ENCODE data around the gene NUP214.
A peak's percentile ranks its signal among the peaks of the same experiment; 100 is the strongest.
"Not testable (repeated sequence)": the region's sequence is repeated elsewhere in the genome, so short reads cannot be mapped to it uniquely, and the experiment has no call there.

The NUP214 gene

DNA sequence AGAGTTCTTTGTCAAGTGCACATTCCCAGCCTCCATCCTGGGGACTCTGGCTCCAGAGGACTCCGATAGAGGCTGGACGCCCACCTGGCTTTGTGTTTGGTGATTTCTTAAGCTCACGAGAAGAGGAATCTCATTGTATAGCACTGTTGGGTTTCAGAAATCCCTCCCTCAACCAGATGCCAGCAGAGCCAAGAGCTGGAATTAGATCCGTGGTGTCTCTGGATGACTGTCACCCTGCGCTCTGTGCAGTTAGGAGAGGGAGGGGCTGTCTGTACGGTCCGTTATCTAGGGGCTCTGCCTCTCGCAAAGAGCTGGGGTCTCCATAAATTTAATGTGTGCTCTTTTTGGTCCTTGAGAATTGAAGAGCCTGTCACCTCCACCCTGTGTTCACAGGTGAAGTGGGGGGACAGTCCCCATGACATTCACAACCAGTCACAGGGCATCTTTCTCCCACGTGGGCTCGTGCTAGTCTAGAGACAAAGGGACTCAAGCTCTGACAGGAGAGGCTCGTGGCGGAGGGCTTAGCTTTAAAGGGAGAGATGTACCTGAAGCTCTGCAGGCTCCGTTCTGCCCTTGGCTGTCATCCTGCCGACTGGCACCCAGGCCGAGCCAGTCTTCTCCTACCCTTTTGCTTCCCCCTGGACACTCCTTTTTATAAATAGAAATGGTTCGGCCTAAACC lies 109.6 kb downstream of the NUP214 start:
- no peak for DNase-seq (ENCODE audit: low read depth)

DNA sequence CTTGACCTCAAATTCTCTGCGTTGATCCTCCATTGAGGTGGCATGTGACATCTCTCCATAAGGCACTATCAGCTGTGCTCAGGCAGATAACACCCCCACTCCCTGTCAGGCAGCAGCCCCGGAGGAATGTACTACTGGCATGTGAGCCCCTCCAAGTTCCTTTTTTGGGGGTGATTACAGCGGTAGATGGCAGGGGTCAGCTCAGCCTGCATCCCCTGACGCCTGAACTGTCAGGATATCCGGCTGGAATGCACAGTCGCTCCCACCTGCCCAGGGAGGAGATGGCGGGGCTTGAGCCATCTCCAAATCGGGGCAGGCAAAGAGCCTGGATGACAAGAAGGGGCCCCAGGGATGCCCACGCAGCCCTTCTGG lies 110.1 kb downstream of the NUP214 start:
- no peak for DNase-seq (ENCODE audit: low read depth)

DNA sequence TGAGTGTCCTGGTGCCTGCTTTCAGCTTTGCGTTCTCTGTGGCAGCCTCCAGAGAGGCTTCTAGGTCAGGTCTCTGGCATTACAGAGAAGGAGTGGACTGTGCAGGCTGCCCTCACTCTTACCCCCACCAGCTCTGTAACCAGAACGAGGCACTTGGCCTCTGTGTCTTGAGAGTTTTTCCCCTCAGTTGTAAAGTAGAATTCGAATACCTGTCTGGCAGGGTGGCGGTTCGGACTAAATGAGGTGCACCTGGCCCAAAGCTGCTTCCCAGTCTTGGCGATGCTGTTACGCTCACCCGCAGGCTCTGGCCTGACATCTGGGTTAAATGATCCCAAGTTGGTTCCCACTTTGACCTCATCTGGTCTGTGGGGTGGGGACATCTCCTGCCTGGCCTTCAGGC lies 110.8 kb downstream of the NUP214 start:
- no peak for DNase-seq (ENCODE audit: low read depth)

DNA sequence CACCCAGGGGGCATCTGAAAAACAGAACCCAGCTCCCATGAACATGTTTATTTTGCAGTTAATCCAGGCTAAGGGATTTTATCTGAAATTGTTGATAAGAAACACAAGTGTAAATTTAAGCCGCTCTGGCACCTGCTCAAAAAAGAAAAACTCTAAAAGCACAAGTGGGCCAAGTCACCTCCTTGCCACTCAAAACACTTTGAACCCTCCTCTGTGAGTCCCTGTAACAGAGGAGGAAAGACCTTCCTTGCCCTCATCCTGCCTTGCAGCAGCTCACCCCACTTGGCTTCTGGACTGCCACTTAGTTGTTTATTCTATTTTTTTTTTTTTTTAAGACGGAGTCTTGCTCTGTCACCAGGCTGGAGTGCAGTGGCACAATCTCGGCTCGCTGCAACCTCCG lies 111.4 kb downstream of the NUP214 start:
- DNase-seq (ENCODE audit: low read depth) = no peak

DNA sequence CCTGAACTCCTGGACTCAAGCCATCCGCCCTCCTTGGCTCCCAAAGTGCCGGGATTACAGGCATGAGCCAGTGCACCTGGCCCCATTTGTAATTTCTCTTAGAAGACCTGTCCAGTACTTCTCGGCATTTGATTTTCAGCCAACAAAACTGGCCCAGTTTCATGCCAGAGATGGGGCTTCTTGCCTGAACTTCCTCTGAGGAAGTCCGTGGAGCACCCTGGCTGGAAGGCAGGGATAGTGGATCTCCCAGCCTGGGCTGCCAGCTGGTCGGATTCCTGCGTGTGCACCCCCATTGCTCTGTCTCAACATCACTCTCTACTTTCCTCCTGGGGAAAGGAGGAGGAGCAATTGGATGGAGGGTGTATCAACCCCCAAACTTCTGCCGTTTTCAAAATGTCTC lies 111.9 kb downstream of the NUP214 start:
- no peak for DNase-seq (ENCODE audit: low read depth)

DNA sequence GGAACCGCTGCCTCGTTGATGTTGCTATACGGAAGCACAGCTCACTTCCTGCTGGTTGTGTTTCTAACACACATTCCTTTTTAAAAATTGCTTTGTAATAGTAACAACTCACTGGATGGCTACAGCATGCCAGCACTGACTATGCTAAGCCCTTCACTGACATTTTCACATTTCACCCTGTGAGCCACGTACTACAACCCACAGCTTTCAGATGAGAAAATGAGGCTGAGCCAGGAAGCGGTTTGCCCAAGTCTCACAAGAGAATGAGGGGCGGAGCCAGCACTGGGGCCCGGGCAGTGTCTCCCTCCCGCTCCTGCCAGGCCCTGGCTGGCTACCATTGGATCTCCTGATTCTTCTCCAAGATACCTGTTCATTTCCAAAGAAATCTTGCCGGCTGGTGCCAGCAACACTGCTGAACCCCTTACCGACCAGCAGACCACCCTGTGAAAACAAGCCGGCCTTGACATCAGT lies 112.6 kb downstream of the NUP214 start:
- peak; percentile 93 for DNase-seq (ENCODE audit: low read depth)

DNA sequence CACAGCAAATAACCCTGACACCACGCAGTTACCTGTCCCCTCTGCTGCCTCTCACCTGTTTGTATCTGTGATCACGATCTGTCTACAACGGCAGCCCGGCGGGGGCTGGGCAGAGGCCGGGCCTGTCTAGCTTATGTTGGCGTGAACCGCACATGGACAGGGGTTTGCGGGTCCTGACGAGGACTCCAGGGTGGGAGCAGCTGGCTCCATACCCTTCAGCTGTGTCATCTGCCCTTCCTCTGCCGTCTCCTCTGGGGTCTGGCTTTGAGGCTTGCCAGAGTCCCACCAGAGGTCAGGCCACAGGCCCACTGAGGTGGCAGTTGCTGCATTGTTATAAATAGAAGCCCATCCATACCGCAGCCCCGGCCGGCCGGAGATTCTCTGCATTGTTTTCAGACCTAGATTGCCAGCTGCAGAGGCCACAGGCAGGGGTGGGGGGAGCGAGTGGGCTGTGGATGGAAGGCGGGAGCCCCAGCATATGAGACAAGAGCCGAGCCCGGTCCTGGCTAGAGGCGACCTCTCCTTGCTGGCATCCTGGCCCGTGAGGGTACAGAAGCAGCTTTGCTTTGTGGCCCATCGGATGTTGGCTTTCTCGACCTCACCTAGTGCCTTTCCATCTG lies 113.1 kb downstream of the NUP214 start:
- peak; percentile 47 for DNase-seq (ENCODE audit: low read depth)

DNA sequence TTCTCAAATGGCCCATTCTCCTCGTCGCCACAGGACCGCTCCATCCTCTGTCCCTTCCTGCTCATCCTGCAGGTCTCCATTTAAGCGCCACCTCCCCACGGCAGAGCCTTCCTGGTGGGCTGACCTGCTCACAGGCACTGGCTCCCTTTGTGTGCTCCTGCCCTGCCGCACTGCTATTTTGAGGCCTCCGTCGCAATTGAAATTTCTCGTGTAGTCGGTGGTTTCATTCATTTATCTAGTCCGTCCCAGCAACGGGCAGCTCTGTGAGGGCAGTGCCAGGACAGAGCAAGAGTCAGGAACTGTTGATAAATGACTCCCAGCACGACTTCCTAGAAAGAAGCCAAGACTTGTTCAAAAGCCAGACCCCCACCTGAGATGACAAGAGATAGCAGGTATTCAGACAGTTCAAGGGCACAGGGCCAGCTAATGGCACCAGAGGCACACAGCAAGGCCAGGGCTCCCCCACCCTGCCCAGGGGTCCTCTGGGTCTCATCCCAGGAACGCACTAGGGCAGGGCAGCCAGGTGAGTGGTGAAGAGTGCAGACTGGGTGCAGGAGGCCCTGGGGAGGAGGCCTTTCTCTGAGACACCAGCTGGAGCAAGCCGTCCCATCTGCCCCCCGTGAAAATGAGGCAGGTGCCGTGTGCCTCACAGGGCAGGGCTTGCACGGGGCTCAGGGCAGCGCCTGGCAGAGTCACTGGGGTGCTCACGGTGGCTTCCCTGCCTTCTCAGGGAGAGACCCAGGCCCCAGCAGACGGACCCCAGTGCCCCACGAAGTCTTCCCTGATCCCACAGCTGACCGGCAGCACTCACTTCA lies 114.0 kb downstream of the NUP214 start:
- no peak for DNase-seq (ENCODE audit: low read depth)

DNA sequence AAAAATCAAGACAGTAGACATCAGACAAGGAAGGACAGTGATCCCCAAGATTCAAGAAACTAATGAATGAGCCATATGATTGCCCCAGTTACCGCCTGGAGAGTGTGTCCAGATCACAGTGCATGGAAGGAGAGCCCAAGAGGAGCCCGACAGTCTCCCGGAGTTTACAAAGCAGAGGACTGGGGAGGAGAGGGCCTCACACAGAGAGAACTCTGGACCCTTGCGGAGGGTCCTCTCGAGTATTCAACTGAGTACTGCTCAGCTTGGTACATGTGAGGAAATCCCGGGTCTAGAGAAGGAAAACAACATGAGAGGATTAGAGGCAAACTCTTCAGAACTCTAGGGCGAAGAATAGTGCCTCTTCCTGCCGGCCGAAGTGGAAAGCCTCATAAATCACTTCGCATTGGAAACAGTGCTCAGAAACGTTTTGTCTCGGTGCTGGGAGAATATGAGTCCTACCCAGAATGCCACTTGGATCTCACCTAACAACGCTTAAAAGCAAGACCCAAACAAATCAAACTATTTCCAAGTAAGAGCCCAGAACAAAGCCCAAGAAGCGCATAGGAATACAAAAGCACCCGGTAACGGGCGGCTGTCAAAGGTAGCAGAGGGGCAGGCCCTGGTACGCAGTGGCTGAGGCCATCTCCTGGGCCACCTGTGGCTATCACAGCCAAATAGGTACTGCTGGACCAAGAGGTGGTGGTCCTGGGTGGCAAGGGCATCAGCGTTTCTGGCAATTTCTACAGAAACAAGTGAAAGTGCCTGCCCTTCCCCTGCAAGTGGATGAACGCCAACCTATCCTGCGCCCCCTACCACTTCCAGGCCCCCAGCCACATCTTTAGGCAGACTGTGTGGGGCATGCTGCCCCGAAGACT lies 114.9 kb downstream of the NUP214 start:
- DNase-seq (ENCODE audit: low read depth) = no peak

DNA sequence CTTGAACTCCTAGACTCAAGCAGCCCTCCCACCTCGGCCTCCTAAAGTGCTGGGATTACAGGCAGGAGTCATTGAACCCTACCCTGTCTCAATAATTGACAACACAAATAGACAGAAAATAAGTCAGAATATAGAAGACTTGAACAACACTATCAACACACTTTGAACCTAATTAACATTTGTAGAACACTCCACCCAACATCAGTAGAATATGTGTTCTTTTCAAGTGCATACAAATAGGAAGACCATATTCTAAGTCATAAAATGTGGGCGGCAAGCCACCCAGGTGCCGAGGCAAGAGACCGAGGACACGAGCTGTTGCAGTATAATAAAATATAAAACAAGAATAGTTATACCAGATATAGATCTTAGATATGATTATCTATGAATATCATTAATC lies 118.9 kb downstream of the NUP214 start:
- DNase-seq (ENCODE audit: low read depth) = not testable (repeated sequence)

DNA sequence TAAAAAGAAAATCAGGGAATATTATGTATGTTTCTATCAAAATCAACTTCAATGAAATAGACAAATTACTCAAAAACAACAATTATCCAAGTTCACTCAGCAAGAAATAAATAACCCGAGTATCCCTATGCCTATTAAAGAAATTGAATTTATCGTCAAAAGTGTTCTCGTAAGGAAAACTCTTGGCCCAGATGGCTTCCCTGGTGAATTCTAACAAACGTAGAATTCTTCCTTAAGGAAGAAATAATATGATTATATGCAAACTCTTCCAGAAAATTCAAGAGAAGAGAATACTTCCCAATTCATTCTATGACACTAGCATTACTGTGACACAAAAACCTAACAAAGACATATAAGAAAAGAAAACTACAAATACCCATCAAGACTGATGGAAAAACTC lies 121.2 kb downstream of the NUP214 start:
- DNase-seq (ENCODE audit: low read depth) = no peak

DNA sequence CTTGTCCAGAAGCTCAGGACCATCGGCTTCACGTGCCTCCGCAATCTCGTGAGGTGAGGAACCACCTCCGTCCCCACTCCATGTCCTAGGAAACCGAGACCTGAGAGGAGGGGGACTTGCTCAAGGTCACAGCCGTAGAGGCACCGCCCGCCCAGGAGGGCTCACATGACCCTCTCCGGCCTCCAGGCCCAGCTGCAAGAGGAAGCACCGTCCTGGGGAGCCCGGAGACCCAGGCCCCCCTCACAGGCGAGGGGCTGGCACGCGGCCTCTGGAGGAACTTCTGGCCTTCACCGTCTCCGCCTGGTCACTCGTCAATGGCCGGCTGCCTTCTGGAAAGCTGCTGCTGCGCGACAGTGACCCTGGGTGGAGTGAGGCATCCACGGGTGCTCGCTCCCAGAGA lies 126.7 kb downstream of the NUP214 start:
- DNase-seq (ENCODE audit: low read depth) = no peak

DNA sequence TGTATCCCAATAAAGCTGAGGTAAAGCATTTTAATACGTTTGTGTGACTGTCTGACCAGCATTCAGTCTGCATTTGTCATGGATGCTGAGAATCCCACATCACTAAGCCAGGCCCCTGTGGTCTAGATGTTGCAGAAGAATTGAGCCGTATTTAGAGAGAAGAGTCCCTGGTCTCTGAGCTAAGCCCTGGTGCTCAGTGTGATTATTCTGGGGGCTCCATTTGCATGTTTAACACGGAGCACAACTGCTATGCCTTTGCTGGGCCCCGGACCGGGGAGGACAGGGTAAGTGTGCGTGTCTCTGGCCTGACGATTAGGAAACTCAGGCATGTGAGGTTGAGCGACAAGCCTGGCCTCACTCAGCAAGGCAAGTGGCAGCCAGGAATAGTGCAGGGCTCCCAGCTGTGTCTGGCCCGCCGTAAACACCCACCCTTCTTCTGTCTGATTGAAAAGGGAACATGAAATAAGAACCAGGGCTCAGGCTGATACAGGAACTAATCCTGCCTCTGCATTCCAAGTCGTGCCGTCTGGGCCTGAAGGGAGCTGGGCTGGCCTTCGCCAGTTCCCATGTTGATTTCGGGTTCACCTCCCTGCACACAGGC lies 128.6 kb downstream of the NUP214 start:
- DNase-seq (ENCODE audit: low read depth) = peak; percentile 71

DNA sequence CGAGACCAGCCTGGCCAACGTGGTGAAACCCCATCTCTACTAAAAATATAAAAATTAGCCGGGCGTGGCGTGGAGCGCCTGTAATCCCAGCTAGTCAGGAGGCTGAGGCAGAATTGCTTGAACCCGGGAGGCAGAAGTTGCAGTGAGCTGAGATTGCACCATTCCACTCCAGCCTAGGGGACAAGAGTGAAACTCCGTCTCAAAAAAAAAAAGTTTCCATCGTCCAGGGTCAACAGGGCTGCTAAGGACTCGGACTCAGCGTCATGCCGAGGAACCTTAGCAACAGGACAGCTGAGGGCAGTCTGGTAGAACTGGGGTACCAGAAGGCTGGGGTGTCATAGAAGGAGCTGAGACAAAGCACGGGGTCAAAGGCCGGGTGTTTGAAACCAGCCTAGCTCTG lies 129.2 kb downstream of the NUP214 start:
- DNase-seq (ENCODE audit: low read depth) = no peak

DNA sequence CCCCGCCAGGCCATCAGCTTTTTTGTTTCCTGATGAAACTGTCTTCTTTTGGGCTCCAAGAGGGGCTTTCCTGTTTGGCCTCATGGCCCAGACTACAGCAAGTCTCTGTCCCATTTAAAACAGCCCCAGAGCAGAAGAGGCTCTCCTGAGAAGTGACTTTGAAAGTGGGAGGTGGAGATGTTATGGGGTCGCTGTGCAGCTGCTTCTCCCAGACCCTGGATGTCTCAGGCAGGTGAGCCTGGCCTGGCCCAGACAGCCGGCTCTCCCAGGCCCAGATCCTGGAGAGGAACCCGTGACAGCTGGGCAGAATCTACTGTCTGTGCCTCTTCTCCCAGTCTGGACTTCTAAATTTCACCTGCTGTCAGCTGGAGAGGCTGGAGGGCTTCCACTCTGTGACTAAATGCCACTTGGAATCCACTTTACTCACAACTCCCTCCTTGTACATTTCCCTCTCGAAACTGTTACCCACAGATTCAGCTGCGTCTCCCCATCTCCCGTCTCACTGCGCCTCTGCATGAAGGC lies 130.4 kb downstream of the NUP214 start:
- no peak for DNase-seq (ENCODE audit: low read depth)

DNA sequence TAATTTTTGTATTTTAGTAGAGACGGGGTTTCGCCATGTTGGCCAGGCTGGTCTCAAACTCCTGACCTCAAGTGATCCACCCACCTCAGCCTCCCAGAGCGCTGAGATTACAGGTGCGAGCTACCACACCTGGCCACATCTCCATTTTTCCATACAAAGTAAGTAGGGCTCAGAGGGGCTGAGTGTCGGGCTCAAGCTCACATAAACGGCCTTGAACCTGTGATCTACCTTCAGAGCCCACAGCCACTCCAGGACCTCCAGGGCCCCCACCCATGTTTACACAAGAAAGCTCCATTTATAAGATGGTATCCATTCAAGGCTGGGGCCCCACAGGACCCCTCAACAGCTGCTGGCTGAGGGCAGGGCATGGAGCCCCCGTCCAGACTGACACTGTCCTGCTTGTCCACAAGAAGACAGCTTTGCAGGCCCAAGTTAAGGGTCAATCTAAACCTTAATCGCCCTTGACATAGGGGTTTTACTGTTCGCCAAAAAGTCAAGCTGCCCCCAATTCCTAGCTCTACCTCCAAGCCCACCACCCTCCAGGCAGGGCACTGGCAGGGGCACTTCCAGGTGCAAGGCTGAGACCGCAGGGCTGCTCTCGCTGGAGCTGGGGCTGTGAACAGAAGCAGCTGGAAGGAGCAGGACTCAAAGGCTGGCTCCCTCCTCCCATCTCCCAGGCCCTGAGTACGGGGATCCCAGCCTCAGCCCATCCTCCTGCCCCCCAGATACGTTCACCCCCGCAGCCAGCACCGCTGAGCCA lies 132.1 kb downstream of the NUP214 start:
- DNase-seq (ENCODE audit: low read depth) = no peak

DNA sequence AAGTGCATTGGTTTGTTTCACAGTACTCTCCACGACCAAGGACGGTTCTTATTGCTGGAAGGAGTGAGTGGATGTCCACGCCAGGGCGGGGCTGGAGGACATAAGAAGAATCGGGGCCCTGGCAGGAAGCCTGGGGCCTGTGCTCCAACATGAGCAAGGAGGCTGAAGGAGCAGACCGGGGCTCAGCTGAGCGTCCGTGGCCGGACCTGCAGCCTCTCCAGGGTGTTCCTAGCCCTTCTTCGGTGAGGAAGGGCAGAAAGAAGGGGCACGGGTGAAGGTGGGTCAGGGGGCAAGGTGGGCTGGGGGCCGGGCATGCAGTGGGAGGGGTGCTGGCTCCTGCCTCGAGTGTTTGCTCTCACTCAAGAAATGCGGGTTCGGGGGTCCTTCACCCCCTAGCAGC lies 132.8 kb downstream of the NUP214 start:
- no peak for DNase-seq (ENCODE audit: low read depth)

DNA sequence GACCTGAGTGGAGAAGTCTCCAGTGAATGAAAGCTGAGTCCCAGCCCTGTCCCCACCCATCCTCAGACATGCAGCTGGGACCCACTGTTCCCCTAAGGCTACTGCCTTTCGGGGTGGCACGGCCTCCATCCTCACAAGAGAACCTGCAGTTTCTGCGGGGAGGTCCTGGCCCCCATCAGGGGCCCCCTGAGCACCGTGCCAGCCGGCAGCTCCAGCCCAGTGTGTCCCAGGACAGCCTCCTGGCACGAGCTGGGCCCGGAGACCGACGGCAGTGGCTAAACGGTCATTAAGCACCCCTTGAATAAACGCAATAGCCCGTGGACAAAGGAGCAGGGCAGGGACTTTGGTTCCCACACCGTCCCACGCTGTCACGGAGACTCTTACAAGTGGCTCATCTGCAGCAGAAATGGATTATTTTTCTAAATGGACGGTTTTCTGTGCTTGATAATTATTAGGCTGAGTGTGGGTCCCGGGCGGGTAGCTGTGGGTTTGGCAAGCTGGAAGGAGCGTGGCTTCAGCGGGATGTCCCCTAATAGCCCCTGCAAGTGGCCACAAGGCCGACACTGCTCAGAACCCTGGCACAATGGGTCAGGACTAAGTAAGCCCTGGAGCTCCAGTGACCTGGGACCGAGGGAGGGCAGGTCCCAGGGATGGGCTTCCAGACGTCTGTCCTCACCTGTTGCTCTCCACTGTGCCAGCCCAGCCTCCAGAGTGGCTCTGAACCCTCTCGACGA lies 133.5 kb downstream of the NUP214 start:
- no peak for DNase-seq (ENCODE audit: low read depth)

DNA sequence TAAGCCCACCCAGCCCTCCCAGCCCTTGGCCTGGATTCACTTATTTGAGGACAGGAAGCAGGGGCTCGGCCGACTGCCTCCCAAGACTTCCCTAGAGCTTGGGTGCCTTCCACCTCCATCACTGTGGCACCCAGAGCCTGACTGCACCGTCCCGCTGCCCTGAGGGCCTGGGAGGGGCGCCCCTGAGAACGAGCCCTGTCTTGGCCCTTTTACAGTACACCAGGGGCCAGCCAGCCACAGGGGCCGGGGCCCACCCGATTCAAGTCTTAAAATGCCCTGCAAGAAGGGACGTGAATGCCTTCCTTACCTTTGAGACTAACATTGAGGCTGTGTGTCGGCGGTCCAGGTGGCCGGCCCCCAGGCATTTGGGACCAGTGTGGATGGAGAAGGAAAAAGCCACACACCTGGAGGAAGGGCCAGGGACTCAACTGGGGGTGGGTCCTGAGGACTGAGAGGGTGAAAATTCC lies 134.1 kb downstream of the NUP214 start:
- no peak for DNase-seq (ENCODE audit: low read depth)
